Superior temporal gyrus (tissue), 1 donor: ENCODE results near the gene SDC4.

ENCODE experiments used
- DNase-seq: peaks from one replicate; pipeline ENCODE4 v3.0.0-alpha.2; 2016; ENCODE audit errors: extremely low spot score

The SDC4 gene

GRCh38 chr20:45318948-45319347 is 29.3 kb downstream of the SDC4 start:
- DNase-seq, result no peak

- DNase-seq, result no peak
Measured at GRCh38 chr20:45318386-45318939, 29.8 kb downstream of the SDC4 start.

GRCh38 chr20:45317826-45318225 is 30.4 kb downstream of the SDC4 start:
- DNase-seq, result no peak

- no peak for DNase-seq
Measured at GRCh38 chr20:45316150-45317080, 31.8 kb downstream of the SDC4 start.

GRCh38 chr20:45315672-45316071 is 32.6 kb downstream of the SDC4 start:
- no peak for DNase-seq

- DNase-seq, result no peak
Measured at GRCh38 chr20:45313943-45314342, 34.3 kb downstream of the SDC4 start.

- DNase-seq, result no peak
Measured at GRCh38 chr20:45313065-45313695, 35.0 kb downstream of the SDC4 start.

GRCh38 chr20:45312241-45312640 is 36.0 kb downstream of the SDC4 start:
- DNase-seq, result no peak

- peak; percentile 53 for DNase-seq
Measured at GRCh38 chr20:45311589-45312211, 36.5 kb downstream of the SDC4 start.

- no peak for DNase-seq
Measured at GRCh38 chr20:45309075-45309474, 39.1 kb downstream of the SDC4 start.

GRCh38 chr20:45308117-45308778 is 40.0 kb downstream of the SDC4 start, which contains the start of gene MATN4:
Gene MATN4, minus strand, starts transcription at chr20:45308299. Its CDS starts 2,717 bp downstream, at chr20:45305582.
- no peak for DNase-seq

- DNase-seq, result no peak
Measured at GRCh38 chr20:45307076-45307640, 41.1 kb downstream of the SDC4 start.

- no peak for DNase-seq
Measured at GRCh38 chr20:45306431-45306982, 41.7 kb downstream of the SDC4 start, which contains the start of gene RBPJL. Gene RBPJL, plus strand, starts transcription at chr20:45306840. Its CDS starts 83 bp downstream, at chr20:45306923.

- no peak for DNase-seq
Measured at GRCh38 chr20:45305262-45305661, 43.0 kb downstream of the SDC4 start.

- DNase-seq, result no peak
Measured at GRCh38 chr20:45304464-45304999, 43.7 kb downstream of the SDC4 start.

- no peak for DNase-seq
Measured at GRCh38 chr20:45303586-45304463, 44.4 kb downstream of the SDC4 start.

GRCh38 chr20:45301824-45302271 is 46.4 kb downstream of the SDC4 start:
- no peak for DNase-seq

- no peak for DNase-seq
Measured at GRCh38 chr20:45300961-45301360, 47.3 kb downstream of the SDC4 start.

GRCh38 chr20:45299786-45300185 is 48.4 kb downstream of the SDC4 start:
- DNase-seq, result no peak
